H9 (cell line): ENCODE data around the gene ETFB. TPM values are rescaled to one million over a fixed set of nuclear protein-coding genes. Genes with fewer than 3 reads are reported as not detected.

Experiments used
- DNase-seq: peaks from one replicate; pipeline ENCODE4 v3.0.0-alpha.2; 2017
- H2AFZ ChIP-seq: one replicate; pipeline ENCODE4 v1.6.1; 2013; ENCODE audit warnings: mild to moderate bottlenecking, low read length, control low read depth, moderate library complexity
- H2AK5ac ChIP-seq: 2 replicates; pipeline ENCODE4 v1.6.1; 2013; ENCODE audit warnings: low read length, control low read depth, mixed read lengths; ENCODE audit not compliant: insufficient read length
- H2BK120ac ChIP-seq: one replicate; pipeline ENCODE4 v1.6.1; 2013; ENCODE audit warnings: low read depth, mild to moderate bottlenecking, low read length, control low read depth, inconsistent platforms; ENCODE audit not compliant: poor library complexity, severe bottlenecking
- H2BK12ac ChIP-seq: 2 replicates; pipeline ENCODE4 v1.6.1; 2013; ENCODE audit warnings: low read length, control low read depth, mixed read lengths, low read depth; ENCODE audit not compliant: insufficient read length
- H2BK15ac ChIP-seq: 2 replicates; pipeline ENCODE4 v1.6.1; 2013; ENCODE audit warnings: low read depth, low read length, control low read depth
- H2BK20ac ChIP-seq: one replicate; pipeline ENCODE4 v1.6.1; 2013; ENCODE audit warnings: low read depth, mild to moderate bottlenecking, low read length, control low read depth, inconsistent platforms; ENCODE audit not compliant: poor library complexity, severe bottlenecking
- H2BK5ac ChIP-seq: 2 replicates; pipeline ENCODE4 v1.6.1; 2013; ENCODE audit warnings: low read length, control low read depth, mixed read lengths; ENCODE audit not compliant: insufficient read length
- H3K14ac ChIP-seq: 2 replicates; pipeline ENCODE4 v1.6.1; 2013; ENCODE audit warnings: low read length, control low read depth; ENCODE audit not compliant: insufficient read depth
- H3K18ac ChIP-seq: 2 replicates; pipeline ENCODE4 v1.6.1; 2013; ENCODE audit warnings: low read depth, mild to moderate bottlenecking, mixed read lengths, low read length, control low read depth; ENCODE audit not compliant: insufficient read length
- H3K23ac ChIP-seq: 2 replicates; pipeline ENCODE4 v1.6.1; 2013; ENCODE audit warnings: low read length, control low read depth, mixed read lengths, low read depth; ENCODE audit not compliant: insufficient read length
- H3K23me2 ChIP-seq: 2 replicates; pipeline ENCODE4 v1.6.1; 2013; ENCODE audit warnings: low read depth, mild to moderate bottlenecking, mixed read lengths, low read length, control low read depth; ENCODE audit not compliant: insufficient read length, poor library complexity, severe bottlenecking
- H3K27ac ChIP-seq: 2 replicates; pipeline ENCODE4 v1.5.1; 2013; ENCODE audit warnings: low read length, control low read depth, mixed read lengths, low read depth; ENCODE audit not compliant: insufficient read length
- H3K27me3 ChIP-seq: 2 replicates; pipeline ENCODE4 v1.6.1; 2013; ENCODE audit warnings: low read length, control low read depth, inconsistent platforms; ENCODE audit not compliant: insufficient read depth
- H3K4ac ChIP-seq: 2 replicates; pipeline ENCODE4 v1.6.1; 2013; ENCODE audit warnings: low read depth, mild to moderate bottlenecking, control low read depth, inconsistent platforms, low read length, moderate library complexity
- H3K4me1 ChIP-seq: 2 replicates; pipeline ENCODE4 v1.6.1; 2013; ENCODE audit warnings: low read length, control low read depth, inconsistent platforms; ENCODE audit not compliant: insufficient read depth
- H3K4me2 ChIP-seq: 2 replicates; pipeline ENCODE4 v1.6.1; 2013; ENCODE audit warnings: low read length, control low read depth, mixed read lengths; ENCODE audit not compliant: insufficient read length, insufficient read depth
- H3K56ac ChIP-seq: 2 replicates; pipeline ENCODE4 v1.6.1; 2013; ENCODE audit warnings: low read depth, mild to moderate bottlenecking, mixed read lengths, low read length, control low read depth; ENCODE audit not compliant: insufficient read length
- H3K79me1 ChIP-seq: 2 replicates; pipeline ENCODE4 v1.6.1; 2013; ENCODE audit warnings: low read depth, mild to moderate bottlenecking, moderate library complexity, low read length, control low read depth, inconsistent platforms; ENCODE audit not compliant: insufficient read depth, poor library complexity, severe bottlenecking
- H3K79me2 ChIP-seq: 2 replicates; pipeline ENCODE4 v1.6.1; 2013; ENCODE audit warnings: low read length, control low read depth, inconsistent platforms; ENCODE audit not compliant: insufficient read depth
- H3K9ac ChIP-seq: 2 replicates; pipeline ENCODE4 v1.6.1; 2013; ENCODE audit warnings: low read length, control low read depth, mixed read lengths; ENCODE audit not compliant: insufficient read length; ENCODE audit errors: extremely low read depth
- H3K9me3 ChIP-seq: one replicate; pipeline ENCODE4 v1.6.1; 2013; ENCODE audit warnings: low read depth, low read length, inconsistent platforms; ENCODE audit not compliant: control insufficient read depth
- H3T11ph ChIP-seq: one replicate; pipeline ENCODE4 v1.6.1; 2013; ENCODE audit warnings: mild to moderate bottlenecking, low read length, control low read depth, inconsistent platforms
- H4K20me1 ChIP-seq: one replicate; pipeline ENCODE4 v1.6.1; 2013; ENCODE audit not compliant: control insufficient read depth, insufficient read length, insufficient read depth
- H4K5ac ChIP-seq: 2 replicates; pipeline ENCODE4 v1.6.1; 2013; ENCODE audit warnings: low read depth, mild to moderate bottlenecking, mixed read lengths, low read length, control low read depth; ENCODE audit not compliant: insufficient read length
- H4K8ac ChIP-seq: replicated peaks from 2 replicates; pipeline ENCODE4 v1.6.1; 2013; ENCODE audit warnings: low read length, control low read depth, mixed read lengths, low read depth; ENCODE audit not compliant: insufficient read length
- H4K91ac ChIP-seq: 2 replicates; pipeline ENCODE4 v1.6.1; 2013; ENCODE audit warnings: low read depth, mild to moderate bottlenecking, moderate library complexity, mixed read lengths, low read length, control low read depth; ENCODE audit not compliant: insufficient read length
- H3K27ac Mint-ChIP-seq, 3 experiments: 2 replicates in 2 of 3; 3 replicates in 1 of 3; pipeline ENCODE4 v1.8.0; 2020 to 2021; ENCODE audit warnings: mixed read lengths in 3 of 3, mild to moderate bottlenecking in 1 of 3, moderate library complexity in 1 of 3
- H3K27me3 Mint-ChIP-seq: 2 replicates; pipeline ENCODE4 v1.8.0; 2021; ENCODE audit warnings: low read depth, mild to moderate bottlenecking, moderate library complexity, mixed read lengths
- H3K36me3 Mint-ChIP-seq, 3 experiments: 2 replicates in 2 of 3; 3 replicates in 1 of 3; pipeline ENCODE4 v1.8.0; 2020 to 2021; ENCODE audit warnings: low read depth in 3 of 3, mixed read lengths in 3 of 3; ENCODE audit not compliant: insufficient read depth in 1 of 3
- H3K4me1 Mint-ChIP-seq, 2 experiments: 2 replicates each; pipeline ENCODE4 v1.8.0; 2020; ENCODE audit warnings: mixed read lengths in 2 of 2
- H3K4me3 Mint-ChIP-seq, 2 experiments: 2 replicates in 1 of 2; 3 replicates in 1 of 2; pipeline ENCODE4 v1.8.0; 2020 to 2021; ENCODE audit warnings: mild to moderate bottlenecking in 2 of 2, mixed read lengths in 2 of 2, moderate library complexity in 1 of 2
- H3K9me3 Mint-ChIP-seq, 2 experiments: 2 replicates in 1 of 2; 3 replicates in 1 of 2; pipeline ENCODE4 v1.8.0; 2020; ENCODE audit warnings: mild to moderate bottlenecking in 2 of 2, mixed read lengths in 2 of 2, moderate library complexity in 1 of 2
- CTCF ChIP-seq: fragments of 200-600 bp; sonication (generic); conservative IDR thresholded peaks from 3 replicates; pipeline ENCODE4 v1.8.0; 2021; ENCODE audit warnings: antibody characterized with exemption, mild to moderate bottlenecking
- WGBS: extraction: QIAGEN DNeasy Blood & Tissue Kit; methylation state at CpG from one replicate; pipeline ENCODE4 v1.1.7; 2013; ENCODE audit warnings: missing lambda C conversion rate, low lambda C conversion rate, mixed read lengths; ENCODE audit not compliant: insufficient read length; ENCODE audit errors: extremely low coverage; 5-methylcytosine and 5-hydroxymethylcytosine counted together
- total RNA-seq: library from RNA; stranded (reverse); gene quantifications from 2 replicates; pipeline ENCODE4 v1.2.1, GENCODE V29; 2021

ETFB gene
- total RNA-seq, 1 experiment from 2014 or later, result 49.4 TPM

GRCh38 chr19:51317376-51317775 lies 48.8 kb downstream of the ETFB start:
- no peak overlapping the region for H2BK120ac ChIP-seq
- no peak overlapping the region for H3K4me3 Mint-ChIP-seq
- no peak overlapping the region for H3K56ac ChIP-seq
- no peak overlapping the region for H3K23ac ChIP-seq
- H3K9me3 ChIP-seq, result no peaks in the 10 kb centered on the region
- no peaks in the 10 kb centered on the region; the same call in none of the 2 replicates for H3K27me3 Mint-ChIP-seq
- H2AFZ ChIP-seq, result no peak overlapping the region
- H2BK15ac ChIP-seq, result no peak overlapping the region
- no peak overlapping the region for H3K9ac ChIP-seq
- no CpG with 5 or more reads among the region's 3 CpGs for WGBS
- H4K8ac ChIP-seq, result no peak overlapping the region
- no peak overlapping the region for H2BK12ac ChIP-seq
- H3K27ac ChIP-seq, result no peak overlapping the region
- no peaks in the 10 kb centered on the region for H3K27me3 ChIP-seq
- H3K23me2 ChIP-seq, result peaks cover under 1% of the 10 kb centered on the region
- no peaks in the 10 kb centered on the region for H4K20me1 ChIP-seq
- no peak overlapping the region for H3T11ph ChIP-seq
- H3K36me3 Mint-ChIP-seq, result peaks cover 6 to 13% (median 12%) of the 10 kb centered on the region in 3 experiments; a peak in 6 of 7 replicates
- H2AK5ac ChIP-seq, result no peak overlapping the region
- no peak overlapping the region for H2BK5ac ChIP-seq
- H3K4me1 ChIP-seq, result peaks cover 4% of the 10 kb centered on the region; the same call in 1 of the 2 replicates
- no peak overlapping the region for H3K14ac ChIP-seq
- no peak for TF ChIP-seq CTCF
- H3K4me2 ChIP-seq, result no peak overlapping the region
- H4K5ac ChIP-seq, result no peak overlapping the region
- H3K27ac Mint-ChIP-seq, result no peak overlapping the region
- H3K79me2 ChIP-seq, result no peaks in the 10 kb centered on the region
- no peak overlapping the region for H3K4ac ChIP-seq
- no peak overlapping the region for H4K91ac ChIP-seq
- DNase-seq, result no peak
- H3K4me1 Mint-ChIP-seq, result peaks cover 15 to 17% of the 10 kb centered on the region in 2 experiments
- H3K79me1 ChIP-seq, result no peaks in the 10 kb centered on the region
- no peak overlapping the region for H2BK20ac ChIP-seq
- no peak overlapping the region for H3K18ac ChIP-seq
- H3K9me3 Mint-ChIP-seq, result peaks cover 0 to 6% of the 10 kb centered on the region in 2 experiments; a peak in 2 of 5 replicates
